IMR-90 (cell line): ENCODE measurements around the gene RNASEH2B. TPM values are rescaled to one million over a fixed set of nuclear protein-coding genes. Genes with fewer than 3 reads are reported as not detected.

Source experiments
- ATAC-seq: fragments of 200-7000 bp; cut with Tn5 transposase; 2 replicates; pipeline ENCODE4 v1.9.1; 2020; ENCODE audit warnings: low read depth, mild to moderate bottlenecking, moderate library complexity
- BruUV-seq: library from RNA; stranded (reverse); fragments of 400-500 nt; replicated peaks from 2 replicates; lab custom pipeline; 2021; lab: Mats Ljungman, UMichigan
- CTCF ChIA-PET: fragments of 300-600 bp; formaldehyde crosslinking; extraction: SDS; loops from one replicate; lab custom pipeline; 2021; ENCODE audit warnings: antibody characterized with exemption; lab: Yijun Ruan, JAX
- POLR2A ChIA-PET: fragments of 300-600 bp; sonication (Branson Sonifier 250); formaldehyde crosslinking; loops from one replicate; lab custom pipeline; 2022; ENCODE audit warnings: antibody characterized with exemption; ENCODE audit not compliant: unreplicated experiment; lab: Charles Lee
- DNase-seq: peaks from one replicate; pipeline ENCODE4 v3.0.0; 2013
- H2AFZ ChIP-seq: replicated peaks from 2 replicates; pipeline ENCODE3; 2013; ENCODE audit warnings: low read length, mild to moderate bottlenecking; ENCODE audit not compliant: poor library complexity
- H2AK5ac ChIP-seq: 2 replicates; pipeline ENCODE4 v1.6.1; 2013; ENCODE audit warnings: low read depth, low read length, inconsistent platforms
- H2AK9ac ChIP-seq: replicated peaks from 2 replicates; pipeline ENCODE3; 2013; ENCODE audit warnings: mild to moderate bottlenecking, low read depth, low read length, moderate library complexity; ENCODE audit not compliant: poor library complexity
- H2BK120ac ChIP-seq: 2 replicates; pipeline ENCODE4 v1.6.1; 2013; ENCODE audit warnings: low read depth, low read length, inconsistent platforms
- H2BK15ac ChIP-seq: 3 replicates; pipeline ENCODE4 v1.6.1; 2013; ENCODE audit warnings: low read depth, low read length, inconsistent platforms
- H2BK20ac ChIP-seq: 2 replicates; pipeline ENCODE4 v1.6.1; 2013; ENCODE audit warnings: low read depth, mild to moderate bottlenecking, inconsistent platforms, low read length, moderate library complexity
- H2BK5ac ChIP-seq: 2 replicates; pipeline ENCODE4 v1.6.1; 2013; ENCODE audit warnings: mild to moderate bottlenecking, low read depth, low read length, inconsistent platforms; ENCODE audit not compliant: poor library complexity, severe bottlenecking
- H3K14ac ChIP-seq: replicated peaks from 2 replicates; pipeline ENCODE4 v1.6.1; 2013; ENCODE audit warnings: low read depth, low read length, inconsistent platforms
- H3K18ac ChIP-seq: 2 replicates; pipeline ENCODE4 v1.6.1; 2013; ENCODE audit warnings: low read depth, low read length, control low read depth
- H3K23ac ChIP-seq: 2 replicates; pipeline ENCODE4 v1.6.1; 2013; ENCODE audit warnings: low read depth, low read length, inconsistent platforms
- H3K27ac ChIP-seq: 2 replicates; pipeline ENCODE4 v1.5.1; 2013; ENCODE audit warnings: mild to moderate bottlenecking, control low read depth, low read length; ENCODE audit not compliant: insufficient read depth
- H3K27me3 ChIP-seq: 2 replicates; pipeline ENCODE4 v1.6.1; 2013; ENCODE audit warnings: low read length; ENCODE audit not compliant: control insufficient read depth, insufficient read depth
- H3K36me3 ChIP-seq: 2 replicates; pipeline ENCODE4 v1.6.1; 2013; ENCODE audit warnings: low read length, mixed read lengths; ENCODE audit not compliant: control insufficient read depth, insufficient read depth
- H3K4ac ChIP-seq: 2 replicates; pipeline ENCODE4 v1.6.1; 2013; ENCODE audit warnings: low read depth, low read length, inconsistent platforms
- H3K4me1 ChIP-seq: 2 replicates; pipeline ENCODE4 v1.6.1; 2013; ENCODE audit warnings: low read length, mixed read lengths; ENCODE audit not compliant: control insufficient read depth, insufficient read depth
- H3K4me2 ChIP-seq: 2 replicates; pipeline ENCODE4 v1.6.1; 2013; ENCODE audit warnings: low read depth, mild to moderate bottlenecking, control low read depth, low read length, moderate library complexity
- H3K4me3 ChIP-seq: 2 replicates; pipeline ENCODE4 v1.5.1; 2013; ENCODE audit warnings: low read depth, mild to moderate bottlenecking, control low read depth, low read length, moderate library complexity; ENCODE audit not compliant: insufficient read depth
- H3K56ac ChIP-seq: 2 replicates; pipeline ENCODE4 v1.6.1; 2013; ENCODE audit warnings: low read length, inconsistent platforms; ENCODE audit not compliant: insufficient read depth; ENCODE audit errors: extremely low read depth
- H3K79me1 ChIP-seq, 2 experiments: 2 replicates each; pipeline ENCODE4 v1.6.1; 2013; ENCODE audit warnings: low read length in 2 of 2, inconsistent platforms in 1 of 2, low read depth in 1 of 2
- H3K9ac ChIP-seq: 2 replicates; pipeline ENCODE4 v1.6.1; 2013; ENCODE audit warnings: low read depth, low read length, control low read depth
- H3K9me1 ChIP-seq: 2 replicates; pipeline ENCODE4 v1.6.1; 2013; ENCODE audit warnings: low read length, inconsistent platforms; ENCODE audit not compliant: insufficient read depth
- H3K9me3 ChIP-seq: 2 replicates; pipeline ENCODE4 v1.6.1; 2013; ENCODE audit warnings: low read length; ENCODE audit not compliant: control insufficient read depth, insufficient read depth
- H4K20me1 ChIP-seq: 2 replicates; pipeline ENCODE4 v1.6.1; 2013; ENCODE audit warnings: low read length, inconsistent platforms; ENCODE audit not compliant: insufficient read depth
- H4K5ac ChIP-seq: 2 replicates; pipeline ENCODE4 v1.6.1; 2013; ENCODE audit warnings: mild to moderate bottlenecking, low read depth, low read length, control low read depth
- H4K8ac ChIP-seq, 2 experiments: 2 replicates each; pipeline ENCODE4 v1.6.1; 2013; ENCODE audit warnings: low read depth in 2 of 2, low read length in 2 of 2, control low read depth in 1 of 2, inconsistent platforms in 1 of 2
- H4K91ac ChIP-seq: 2 replicates; pipeline ENCODE4 v1.6.1; 2013; ENCODE audit warnings: low read depth, low read length, inconsistent platforms; ENCODE audit not compliant: insufficient read depth
- CTCF ChIP-seq: conservative IDR thresholded peaks from 2 replicates; pipeline ENCODE4 v1.5.1; 2012; ENCODE audit warnings: mild to moderate bottlenecking, low read depth, low read length, improper control_type of control experiment
- MAFK ChIP-seq: IDR thresholded peaks from 2 replicates; pipeline ENCODE4 v1.6.1; 2012; ENCODE audit warnings: low read depth, low read length, improper control_type of control experiment
- MAZ ChIP-seq: IDR thresholded peaks from 2 replicates; pipeline ENCODE4 v1.6.1; 2012; ENCODE audit warnings: low read depth, mild to moderate bottlenecking, low read length, improper control_type of control experiment, moderate library complexity, borderline replicate concordance
- NFE2L2 ChIP-seq: fragments of 150-350 bp; IDR thresholded peaks from 2 replicates; pipeline ENCODE4 v1.6.1; 2016; ENCODE audit warnings: low read depth, mild to moderate bottlenecking, low read length
- POLR2A ChIP-seq: IDR thresholded peaks from 2 replicates; pipeline ENCODE4 v1.6.1; 2012; ENCODE audit warnings: mild to moderate bottlenecking, low read depth, low read length
- RCOR1 ChIP-seq: IDR thresholded peaks from 2 replicates; pipeline ENCODE4 v1.6.1; 2012; ENCODE audit warnings: mild to moderate bottlenecking, low read length, improper control_type of control experiment; ENCODE audit not compliant: insufficient replicate concordance
- RFX5 ChIP-seq: IDR thresholded peaks from 2 replicates; pipeline ENCODE4 v1.8.0; 2012; ENCODE audit warnings: low read depth, mild to moderate bottlenecking, low read length, moderate library complexity
- USF2 ChIP-seq: fragments of 150-350 bp; IDR thresholded peaks from 2 replicates; pipeline ENCODE4 v1.6.1; 2017; ENCODE audit warnings: mild to moderate bottlenecking, antibody characterized with exemption, low read length, low read depth
- WGBS, 2 experiments: methylation state at CpG; one replicate each; pipeline versions ENCODE4 v1.1.5 to v1.1.7; 2013; ENCODE audit warnings: missing lambda C conversion rate in 2 of 2; ENCODE audit not compliant: insufficient read length in 1 of 2; ENCODE audit errors: extremely low coverage in 2 of 2; 5-methylcytosine and 5-hydroxymethylcytosine counted together
- dilution Hi-C: fragments of 300-500 bp; cut with HindIII; formaldehyde crosslinking; loops from one replicate; pipeline ENCODE4 v1.14.3; 2018; ENCODE audit warnings: low sequenced_read_pairs; ENCODE audit not compliant: unreplicated experiment
- in situ Hi-C: fragments of 300-500 bp; cut with MboI; formaldehyde crosslinking; loops from 3 replicates; pipeline ENCODE4 v1.14.3; 2019; ENCODE audit warnings: low sequenced_read_pairs, inconsistent platforms, mixed read lengths
- intact Hi-C: fragments of 100-400 bp; cut with micrococcal nuclease; formaldehyde crosslinking; loops from 2 replicates; pipeline ENCODE4 v1.10.0; 2022
- polyA plus RNA-seq, 3 experiments: library from polyadenylated mRNA; depleted of rRNA; stranded (reverse); fragments of >200 nt; gene quantifications; 2 replicates each; pipeline ENCODE4 v1.2.3, GENCODE V29; 2012; ENCODE audit warnings: low replicate concordance in 1 of 3
- total RNA-seq: library from RNA; depleted of rRNA; stranded (reverse); fragments of >200 nt; gene quantifications from 2 replicates; pipeline ENCODE4 v1.2.3, GENCODE V29; 2012

RNASEH2B gene
- total and polyA plus RNA-seq, 2 of the 4 experiments (the other 2 are of a cell fraction): 11.2 to 14.2 TPM

- H3K4me3 ChIP-seq: no peak overlapping the region
- H3K18ac ChIP-seq: no peak overlapping the region
- no peak overlapping the region for H2BK5ac ChIP-seq
- H3K14ac ChIP-seq: no peak overlapping the region
- H4K8ac ChIP-seq: no peak overlapping the region
- WGBS, 2 experiments: no CpG with 5 or more reads among the region's 2 CpGs
- H3K56ac ChIP-seq: no peak overlapping the region
- ChIA-PET POLR2A (no interaction called here), CTCF (interaction anchor here (0.6 to 0.7 kb wide), 2 partner anchors 16 to 74 kb away, joined by 3 read pairs; no protein-coding TSS in a partner anchor)
- H2AK9ac ChIP-seq: no peak overlapping the region
- H3K79me1 ChIP-seq: no peaks in the 10 kb centered on the region
- no peak overlapping the region for H3K9ac ChIP-seq
- H2BK20ac ChIP-seq: no peak overlapping the region
- no peak overlapping the region for H3K4me2 ChIP-seq
- no peaks in the 10 kb centered on the region for H3K9me3 ChIP-seq
- ATAC-seq (no peak), DNase-seq (no peak)
- intact Hi-C loops: no loop called here
- no TSS peak for BruUV-seq
- H3K27ac ChIP-seq: no peak overlapping the region
- H2BK15ac ChIP-seq: no peak overlapping the region
- no peak overlapping the region for H2BK120ac ChIP-seq
- H3K4ac ChIP-seq: no peak overlapping the region
- no peak overlapping the region for H4K91ac ChIP-seq
- peaks cover 5% of the 10 kb centered on the region; the same call in 1 of the 2 replicates for H3K36me3 ChIP-seq
- TF ChIP-seq MAFK (no peak), USF2 (no peak), NFE2L2 (no peak), MAZ (no peak), RFX5 (no peak), POLR2A (no peak), CTCF (no peak), RCOR1 (no peak)
- no peaks in the 10 kb centered on the region for H3K27me3 ChIP-seq
- no peaks in the 10 kb centered on the region for H4K20me1 ChIP-seq
- H2AFZ ChIP-seq: no peak overlapping the region
- in situ Hi-C loops: no loop called here
- no peak overlapping the region for H4K5ac ChIP-seq
- no peak overlapping the region for H3K23ac ChIP-seq
- no peaks in the 10 kb centered on the region for H3K9me1 ChIP-seq
- H3K4me1 ChIP-seq: no peaks in the 10 kb centered on the region
- H2AK5ac ChIP-seq: no peak overlapping the region
- dilution Hi-C loops: no loop called here
Measured at GRCh38 chr13:50941146-50941545, 31.6 kb downstream of the RNASEH2B start.
